CD4-positive, alpha-beta T cell treated with Interleukin-2 at 100 ng/mL for 4 hours (primary cell): Measurements from ENCODE around the gene EIPR1.

Source experiments
- DNase-seq: peaks from one replicate; pipeline ENCODE4 v3.0.0-alpha.2; 2020; ENCODE audit warnings: low spot score

The EIPR1 gene

GRCh38 chr2:3267869-3268704 is 109.5 kb downstream of the EIPR1 start:
- no peak for DNase-seq

DNA sequence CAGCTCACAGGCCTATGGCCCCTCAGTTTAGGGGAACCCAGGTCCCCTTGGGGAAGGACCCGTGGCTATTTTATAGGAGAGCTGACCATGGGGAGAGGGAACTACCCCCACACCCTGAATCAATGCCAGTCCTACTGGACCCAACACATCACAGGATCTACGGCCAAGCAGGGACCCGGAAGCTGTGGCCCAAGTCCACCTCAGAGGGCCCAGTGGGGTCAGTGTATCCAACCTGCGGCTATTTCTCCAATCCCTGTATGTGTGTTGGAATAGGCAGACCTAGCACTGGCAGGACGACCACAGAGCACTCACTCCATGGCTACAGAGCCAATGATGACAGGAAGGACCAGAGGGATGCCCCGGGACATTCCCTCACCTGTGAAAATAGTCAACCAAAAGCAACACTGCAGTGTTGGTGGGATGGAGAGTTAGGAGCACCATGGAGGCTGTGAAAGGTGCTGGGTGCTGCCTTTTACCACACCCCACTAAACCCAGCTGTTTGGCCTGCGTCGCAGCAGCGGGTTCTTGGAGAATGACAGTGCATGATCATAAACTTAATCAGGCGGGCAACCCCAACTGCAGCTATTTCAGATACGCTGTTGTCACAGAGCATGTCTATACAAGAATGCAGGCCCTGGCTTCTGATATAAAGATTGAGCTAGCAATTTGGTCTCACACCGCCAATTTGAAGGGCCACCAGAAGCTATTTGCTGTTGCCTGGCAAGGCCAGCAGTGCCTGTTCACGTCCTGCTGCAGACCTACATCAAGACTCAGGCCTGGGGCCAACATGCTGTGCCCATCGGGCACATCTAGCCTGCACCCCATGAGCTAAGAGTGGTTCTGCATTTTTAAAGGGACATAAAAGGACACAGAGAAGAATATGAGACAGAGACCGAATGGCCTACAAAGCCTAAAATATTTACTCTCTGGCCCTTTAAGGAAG is 110.4 kb downstream of the EIPR1 start:
- DNase-seq, result no peak

DNA sequence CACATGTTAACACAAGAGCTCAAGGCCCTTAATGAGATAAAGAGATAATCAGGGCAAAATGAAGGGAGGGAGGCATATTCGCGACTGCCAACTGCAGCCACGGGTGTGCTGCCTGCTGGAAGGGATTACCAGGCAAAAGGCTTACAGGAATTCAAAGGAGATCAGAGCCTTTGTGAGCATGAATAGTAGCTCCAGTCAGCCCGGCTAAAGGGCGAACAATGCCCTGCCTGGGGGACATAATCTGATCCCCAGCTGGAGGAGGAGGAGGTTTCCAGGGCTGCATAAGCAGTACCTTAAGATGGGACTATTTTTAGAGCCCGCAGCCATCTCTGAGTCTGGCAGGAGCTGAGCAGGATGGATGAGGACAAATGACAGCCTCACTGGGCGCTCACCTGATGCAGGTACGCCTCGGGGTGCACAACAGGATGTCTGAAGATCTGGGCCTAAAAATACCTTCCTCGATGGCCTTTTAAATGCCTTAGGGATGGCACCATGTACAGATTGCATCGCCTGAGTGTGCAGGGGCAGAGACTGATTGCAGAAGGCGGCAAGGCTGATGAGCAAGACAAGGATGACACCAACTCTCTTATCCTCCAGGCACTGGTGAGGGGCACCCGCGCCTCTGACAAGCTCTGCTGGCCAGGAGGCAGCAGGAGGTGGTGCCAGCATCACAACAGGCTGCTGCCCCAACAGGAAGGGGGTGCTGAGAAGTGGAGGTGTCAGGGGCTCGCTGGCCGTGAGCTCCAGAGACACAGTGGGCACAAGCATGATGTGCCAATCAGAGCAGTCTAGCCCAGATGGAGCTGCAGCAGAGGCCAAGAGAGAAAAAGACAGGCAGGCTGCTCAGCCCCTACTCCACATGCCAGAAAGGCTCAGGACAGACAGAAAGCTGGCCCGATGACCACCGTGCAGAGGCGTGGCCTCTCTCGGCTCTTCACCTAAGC is 111.4 kb downstream of the EIPR1 start:
- DNase-seq, result no peak

- no peak for DNase-seq
Observed at GRCh38 chr2:3265471-3265870, 112.1 kb downstream of the EIPR1 start.

DNA sequence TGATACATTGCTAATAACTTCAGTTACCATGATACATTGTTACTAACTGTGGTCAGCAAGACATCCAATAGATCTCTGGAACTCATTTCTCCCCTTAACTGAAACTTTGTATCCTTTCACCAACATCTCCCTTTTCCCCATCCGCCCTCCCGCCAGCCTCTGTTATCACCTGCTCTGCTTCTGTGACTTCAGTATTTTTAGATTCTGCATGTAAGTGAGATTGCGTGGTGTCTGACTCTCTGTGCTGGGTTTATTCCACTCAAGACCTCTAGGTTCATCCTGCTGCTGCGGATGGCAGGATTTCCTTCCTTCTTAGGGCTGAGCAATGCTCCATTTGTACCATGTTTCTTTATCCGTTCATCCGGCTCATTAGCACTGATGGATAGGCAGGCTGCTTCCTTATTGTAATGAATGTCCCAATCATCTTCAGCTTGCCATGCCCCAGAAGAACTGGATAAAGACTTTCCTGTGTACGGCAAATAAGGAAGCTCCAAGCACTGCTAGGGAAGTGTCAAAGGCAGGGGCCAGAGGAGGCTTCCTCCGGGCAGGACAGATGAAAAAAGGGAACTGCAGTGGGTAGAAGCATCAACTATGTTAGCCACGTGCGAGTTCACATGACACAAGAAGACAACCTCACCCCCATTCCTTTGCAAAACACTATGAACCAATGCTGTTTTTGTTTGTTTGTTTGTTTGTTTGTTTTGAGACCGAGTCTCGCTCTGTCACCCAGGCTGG is 113.4 kb downstream of the EIPR1 start:
- DNase-seq, result no peak

- no peak for DNase-seq
Observed at GRCh38 chr2:3263487-3263886, 114.1 kb downstream of the EIPR1 start.

DNA sequence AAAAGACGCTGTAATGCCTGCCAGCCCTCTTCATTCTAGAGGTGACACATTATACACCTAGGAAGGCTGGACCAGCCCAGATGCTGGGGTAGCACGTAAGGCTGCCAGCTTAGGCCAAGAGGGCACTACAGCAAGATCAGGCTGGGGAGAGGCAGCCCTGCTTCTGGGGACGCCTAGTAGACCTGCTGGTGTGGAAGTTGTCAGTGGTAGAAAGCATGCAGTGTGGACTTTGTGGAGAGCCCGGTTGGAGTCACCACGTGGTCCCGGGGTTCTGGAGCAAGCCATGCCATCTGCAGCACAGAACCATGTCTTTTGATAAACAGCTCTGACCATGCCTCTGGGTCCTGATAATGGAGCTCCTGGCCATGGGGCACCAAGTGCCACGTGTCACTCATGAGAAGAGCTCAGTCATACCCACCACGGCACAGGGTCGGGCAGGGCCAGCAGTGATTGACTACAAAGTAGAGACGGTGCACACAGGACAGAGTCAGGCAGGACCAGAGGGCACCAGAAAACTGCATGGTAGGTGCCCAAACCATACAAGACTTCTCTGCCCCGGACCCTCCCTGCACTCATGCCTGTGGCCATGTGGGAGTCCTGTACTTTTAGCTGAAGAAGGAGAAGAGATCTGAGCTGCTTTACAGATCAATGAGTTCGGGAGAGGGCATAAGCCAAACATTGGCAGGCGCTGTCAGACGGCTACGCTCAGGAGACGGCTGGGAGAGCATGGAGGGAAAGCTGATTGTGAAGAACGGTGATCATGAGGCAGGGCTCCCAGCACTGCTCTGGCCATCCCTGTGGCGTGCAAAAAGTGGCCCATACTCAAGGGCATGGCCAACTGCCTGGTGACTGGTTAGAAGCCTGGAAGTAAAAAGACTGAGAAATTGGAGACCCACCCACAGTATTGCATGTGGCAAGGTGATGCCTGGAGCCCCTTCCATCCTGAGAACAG is 114.9 kb downstream of the EIPR1 start:
- DNase-seq, result no peak

GRCh38 chr2:3261511-3261910 is 116.1 kb downstream of the EIPR1 start:
- no peak for DNase-seq

- no peak for DNase-seq
Observed at GRCh38 chr2:3260959-3261358, 116.7 kb downstream of the EIPR1 start.

DNA sequence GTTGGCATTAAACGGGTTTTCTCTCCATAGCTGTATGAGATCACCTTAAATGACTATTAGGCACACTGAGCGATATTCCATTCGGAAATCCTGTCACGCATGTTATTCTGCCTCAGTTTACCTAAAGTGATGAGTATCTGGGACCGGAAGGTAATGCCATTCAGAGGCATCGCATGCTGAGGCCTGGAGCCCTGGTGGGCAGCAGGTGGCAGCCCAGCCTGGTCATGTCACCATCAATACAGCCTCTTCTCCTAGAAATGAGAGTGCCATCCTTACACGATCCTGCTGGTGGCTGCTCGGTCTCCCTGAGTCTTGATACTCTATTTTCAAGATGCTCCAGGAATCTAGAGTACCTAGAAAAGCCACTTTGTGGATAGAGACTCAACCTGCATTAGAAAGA is 119.8 kb downstream of the EIPR1 start:
- DNase-seq, result no peak

DNA sequence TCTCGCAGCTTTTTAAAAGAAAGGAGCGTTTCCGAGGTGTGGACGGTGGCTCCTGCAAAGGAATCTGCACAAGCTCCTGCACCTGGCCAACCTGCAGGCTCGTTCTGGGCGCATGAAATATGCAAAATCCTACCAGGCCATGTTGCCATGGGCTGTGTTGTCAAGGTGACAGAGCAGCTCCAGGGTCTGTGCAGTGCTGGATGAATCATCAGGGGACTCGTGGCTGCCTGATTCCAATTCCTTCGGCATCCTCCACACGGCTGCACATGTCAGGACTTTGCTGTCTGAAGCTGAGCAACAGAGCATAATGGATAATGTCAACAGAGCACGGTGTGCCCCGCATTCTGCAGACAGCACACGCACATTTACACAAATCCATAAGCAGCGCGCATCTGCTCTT is 120.5 kb downstream of the EIPR1 start:
- DNase-seq, result no peak

DNA sequence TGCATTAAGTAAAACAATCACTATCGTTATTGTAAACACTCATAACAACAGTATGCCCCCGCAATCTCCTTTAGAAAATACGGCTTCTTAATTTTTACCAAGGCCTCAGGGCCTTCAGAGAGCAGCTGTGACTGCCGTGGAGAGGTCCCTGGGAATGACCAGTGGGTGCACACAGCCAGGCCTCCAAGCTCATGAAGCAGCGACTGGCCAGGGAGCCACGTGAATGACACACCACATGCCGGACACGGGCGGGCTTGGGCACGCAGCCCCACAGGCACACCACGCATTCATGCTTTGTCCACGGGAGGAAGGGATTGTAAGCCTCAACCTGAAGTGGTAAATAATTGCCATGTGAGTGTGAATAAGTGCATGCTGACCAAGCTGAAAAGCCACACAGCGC is 121.0 kb downstream of the EIPR1 start:
- DNase-seq, result no peak

DNA sequence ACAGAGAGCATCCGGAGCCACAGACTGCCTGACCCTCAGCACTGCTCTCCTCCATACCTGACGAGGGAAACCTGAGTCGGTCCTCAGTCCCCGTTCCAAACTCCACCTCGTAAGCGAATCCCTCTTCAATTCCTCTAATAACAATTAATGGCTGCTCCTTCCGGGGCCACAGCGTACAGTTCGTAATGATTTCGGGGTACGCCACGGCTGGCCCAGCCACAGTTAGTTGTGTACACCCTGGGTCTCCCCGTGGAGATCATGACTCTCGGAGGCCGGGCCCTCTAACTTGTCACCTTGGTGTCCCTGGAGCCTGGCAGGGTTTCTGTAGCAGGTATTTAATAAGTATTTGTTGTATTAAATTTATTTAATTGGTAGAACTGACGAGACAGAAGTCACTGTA is 121.5 kb downstream of the EIPR1 start:
- DNase-seq, result no peak

DNA sequence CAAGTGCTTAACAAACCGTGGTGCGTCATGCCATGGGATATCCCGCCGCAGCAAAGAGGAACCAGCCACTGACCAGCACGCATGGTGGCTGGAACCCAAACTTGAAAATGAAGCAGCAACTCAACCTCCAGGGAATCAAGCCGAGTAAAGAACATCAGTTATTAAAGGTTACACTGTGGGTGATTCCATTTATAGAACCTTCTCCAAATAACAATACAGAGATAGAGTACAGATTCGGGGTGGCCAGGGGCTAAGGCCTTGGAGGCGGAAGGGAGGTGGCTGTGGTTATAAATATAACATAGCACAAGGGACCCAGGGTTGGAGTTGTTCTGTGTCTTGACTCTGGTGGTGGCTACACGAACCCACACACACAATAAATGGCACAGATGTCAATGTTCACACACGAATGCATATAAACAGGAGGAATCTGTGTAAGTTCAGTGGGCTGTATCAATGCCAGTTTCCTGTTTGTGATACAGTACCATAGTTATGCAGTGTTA is 123.1 kb downstream of the EIPR1 start:
- no peak for DNase-seq

GRCh38 chr2:3253913-3254441 is 123.6 kb downstream of the EIPR1 start:
- no peak for DNase-seq

- no peak for DNase-seq
Observed at GRCh38 chr2:3251946-3252345, 125.7 kb downstream of the EIPR1 start.

DNA sequence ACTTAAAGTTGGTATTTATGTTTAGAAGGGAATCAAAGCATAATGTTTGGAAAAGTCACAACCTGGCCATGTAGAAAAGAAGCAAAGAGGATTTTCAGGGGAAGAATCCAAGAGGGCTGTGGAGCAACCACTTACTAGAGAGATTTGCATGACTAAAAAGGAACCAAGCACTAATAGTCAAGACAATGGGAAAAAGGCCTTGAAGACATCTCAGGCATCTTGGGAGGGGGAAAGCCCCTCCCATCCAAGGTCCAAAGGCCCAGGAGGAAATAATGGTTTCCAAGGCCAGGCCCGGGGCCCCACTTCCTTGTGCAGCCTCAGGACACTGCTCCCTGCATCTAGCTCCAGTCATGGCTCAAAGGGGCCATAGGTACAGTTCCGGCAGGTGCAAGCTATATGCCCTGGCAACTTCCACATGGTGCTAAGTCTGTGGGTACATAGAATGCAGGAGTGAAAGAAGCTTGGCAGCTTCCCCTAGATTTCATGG is 128.1 kb downstream of the EIPR1 start:
- no peak for DNase-seq

DNA sequence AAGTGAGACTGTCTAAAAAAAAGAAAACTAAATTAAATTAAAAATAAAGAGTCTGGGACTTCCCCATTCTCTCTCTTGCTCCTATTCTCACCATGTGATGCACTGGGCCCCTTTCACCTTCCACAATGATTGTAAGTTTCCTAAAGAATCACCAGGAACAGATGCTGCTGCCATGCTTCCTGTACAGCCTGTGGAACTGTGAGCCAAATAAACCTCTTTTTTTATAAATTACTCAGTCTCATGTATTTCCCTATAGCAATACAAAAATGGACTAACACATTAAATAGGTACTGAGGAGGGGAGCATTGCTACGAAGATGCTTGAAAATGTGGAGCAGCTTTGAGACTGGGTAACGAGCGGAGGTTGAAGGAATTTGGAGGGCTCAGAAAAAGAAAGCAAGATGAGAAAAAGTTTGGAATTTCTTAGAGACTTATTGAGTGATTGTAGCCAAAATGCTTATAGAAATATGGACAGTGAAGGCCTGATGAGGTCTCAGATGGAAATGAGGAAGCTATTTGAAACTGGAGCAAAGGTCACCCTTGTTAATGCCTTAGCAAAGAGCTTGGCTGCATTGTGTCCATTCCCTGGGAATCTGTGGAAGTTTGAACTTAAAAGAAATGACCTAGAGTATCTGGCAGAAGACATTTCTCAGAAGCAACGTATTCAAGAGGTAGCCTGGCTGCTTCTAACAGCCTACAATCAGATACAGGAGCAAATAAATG is 128.7 kb downstream of the EIPR1 start:
- DNase-seq, result no peak
